ENCODE results near the gene PXDN. TPM values are rescaled to one million over a fixed set of nuclear protein-coding genes. Genes with fewer than 3 reads are reported as not detected.

PXDN gene
- total and polyA plus RNA-seq, 2 of the 13 experiments (the other 11 are each of a cell fraction or from before 2014, with no cell fraction given), result not detected

- Histone ChIP-seq H3K4me1 (ENCODE audit: insufficient read depth, low read length) (no peaks in the 10 kb centered on the region), H3K79me2 (ENCODE audit: insufficient read depth, low read length) (no peaks in the 10 kb centered on the region), H3K27ac (ENCODE audit: extremely low read length, insufficient read depth, low read length) (no peak overlapping the region), H3K9ac (ENCODE audit: insufficient read depth, low read depth, low read length) (no peak overlapping the region), H2AFZ (ENCODE audit: low read length) (no peak overlapping the region), H3K36me3 (replicated peaks in 1 of 2; ENCODE audit: control insufficient read depth in 1 of 2, insufficient read depth in 2 of 2, low read length in 2 of 2) (no peaks in the 10 kb centered on the region), H3K27me3 (ENCODE audit: control insufficient read depth in 1 of 2, insufficient read depth in 2 of 2, low read length in 2 of 2) (peaks cover 2 to 52% of the 10 kb centered on the region in 2 experiments), H3K4me2 (ENCODE audit: low read depth, low read length) (no peak overlapping the region), H4K20me1 (ENCODE audit: insufficient read depth, low read length) (no peaks in the 10 kb centered on the region), H3K9me3 (ENCODE audit: low read length) (no peaks in the 10 kb centered on the region), H3K4me3 (replicated peaks in 1 of 3; ENCODE audit: insufficient read depth in 1 of 3, low read depth in 2 of 3, low read length in 3 of 3) (no peak overlapping the region)
- no TSS peak for BruUV-seq (replicated peaks)
- no peak for FAIRE-seq
- ChIA-PET POLR2A (no interaction called here), CTCF (ENCODE audit: low intra/inter-chr PET ratio, low total read pairs) (no interaction called here)
- in situ Hi-C loops (cut with HindIII; ENCODE audit: extremely low pct_ligation_motif_present, low pct_unique_long_range_greater_than_20kb), result no loop called here
- ATAC-seq, result no peak
- 45% methylated on average over 10 of the region's 10 CpGs for WGBS (ENCODE audit: low lambda C conversion rate)
- intact Hi-C loops (cut with micrococcal nuclease; ENCODE audit: unreplicated experiment), result loop anchor here (5.0 kb wide), 1 partner anchor 1159 kb away; no protein-coding TSS in a partner anchor
- DNase-seq (ENCODE audit: low spot score), result no peak
- TF ChIP-seq EHMT2 (IDR thresholded peaks at IDR 0.05; ENCODE audit: borderline replicate concordance, low read depth, low read length) (no peak), KLF11 (CRISPR knock-in tag; IDR thresholded peaks at IDR 0.05) (no peak), ZNF770 (CRISPR knock-in tag; IDR thresholded peaks at IDR 0.05) (no peak), RNF2 (conservative IDR thresholded peaks at IDR 0.05; ENCODE audit: low read depth) (no peak), FOXK2 (IDR thresholded peaks at IDR 0.05) (no peak), GMEB2 (CRISPR knock-in tag; IDR thresholded peaks at IDR 0.05; ENCODE audit: low read depth) (no peak), HOXA5 (CRISPR knock-in tag; IDR thresholded peaks at IDR 0.05) (no peak)
Measured at GRCh38 chr2:1756456-1756855, 12.1 kb upstream of the PXDN start.
